Neural progenitor cell (in vitro differentiated cells): ENCODE data around the gene SAMD4B.

Experiments used
- EZH2 ChIP-seq: fragments of 200-600 bp; sonication (generic); IDR thresholded peaks from 2 replicates; pipeline ENCODE4 v1.6.1; 2017; ENCODE audit warnings: antibody characterized with exemption, mild to moderate bottlenecking, moderate library complexity
- EZH2phosphoT487 ChIP-seq: fragments of 200-600 bp; sonication (generic); IDR thresholded peaks from 2 replicates; pipeline ENCODE4 v1.6.1; 2017; ENCODE audit warnings: antibody characterized with exemption
- TF ChIP-seq, protein P1 (sequence below): fragments of 200-600 bp; sonication (generic); IDR thresholded peaks from 2 replicates; pipeline ENCODE4 v1.5.1; 2017; ENCODE audit warnings: antibody characterized with exemption, mild to moderate bottlenecking

GRCh38 chr19:39307822-39308530 is 34.2 kb upstream of the SAMD4B start:
- TF ChIP-seq EZH2phosphoT487 (peak; percentile 78), EZH2 (peak; percentile 84)
- TF ChIP-seq, protein P1, sequence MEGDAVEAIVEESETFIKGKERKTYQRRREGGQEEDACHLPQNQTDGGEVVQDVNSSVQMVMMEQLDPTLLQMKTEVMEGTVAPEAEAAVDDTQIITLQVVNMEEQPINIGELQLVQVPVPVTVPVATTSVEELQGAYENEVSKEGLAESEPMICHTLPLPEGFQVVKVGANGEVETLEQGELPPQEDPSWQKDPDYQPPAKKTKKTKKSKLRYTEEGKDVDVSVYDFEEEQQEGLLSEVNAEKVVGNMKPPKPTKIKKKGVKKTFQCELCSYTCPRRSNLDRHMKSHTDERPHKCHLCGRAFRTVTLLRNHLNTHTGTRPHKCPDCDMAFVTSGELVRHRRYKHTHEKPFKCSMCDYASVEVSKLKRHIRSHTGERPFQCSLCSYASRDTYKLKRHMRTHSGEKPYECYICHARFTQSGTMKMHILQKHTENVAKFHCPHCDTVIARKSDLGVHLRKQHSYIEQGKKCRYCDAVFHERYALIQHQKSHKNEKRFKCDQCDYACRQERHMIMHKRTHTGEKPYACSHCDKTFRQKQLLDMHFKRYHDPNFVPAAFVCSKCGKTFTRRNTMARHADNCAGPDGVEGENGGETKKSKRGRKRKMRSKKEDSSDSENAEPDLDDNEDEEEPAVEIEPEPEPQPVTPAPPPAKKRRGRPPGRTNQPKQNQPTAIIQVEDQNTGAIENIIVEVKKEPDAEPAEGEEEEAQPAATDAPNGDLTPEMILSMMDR, result peak; percentile 30
